A673 (cell line): ENCODE results near the gene IGF1R.

Experiments used
- EZH2 ChIP-seq: fragments of 200-600 bp; sonication (generic); IDR thresholded peaks from 2 replicates; pipeline ENCODE4 v1.6.1; 2017; ENCODE audit warnings: borderline replicate concordance, low read depth, mild to moderate bottlenecking, mixed read lengths, antibody characterized with exemption, low read length; ENCODE audit not compliant: poor library complexity, severe bottlenecking
- TF ChIP-seq, protein P1 (sequence below): fragments of 300-800, 200-600 bp; sonication (generic); conservative IDR thresholded peaks from 2 replicates; pipeline ENCODE4 v1.5.1; 2017; ENCODE audit warnings: low read depth, mild to moderate bottlenecking, antibody characterized with exemption, low read length, moderate library complexity, mixed read lengths

GRCh38 chr15:98807262-98807661 is 158.9 kb downstream of the IGF1R start:
- TF ChIP-seq, protein P1, sequence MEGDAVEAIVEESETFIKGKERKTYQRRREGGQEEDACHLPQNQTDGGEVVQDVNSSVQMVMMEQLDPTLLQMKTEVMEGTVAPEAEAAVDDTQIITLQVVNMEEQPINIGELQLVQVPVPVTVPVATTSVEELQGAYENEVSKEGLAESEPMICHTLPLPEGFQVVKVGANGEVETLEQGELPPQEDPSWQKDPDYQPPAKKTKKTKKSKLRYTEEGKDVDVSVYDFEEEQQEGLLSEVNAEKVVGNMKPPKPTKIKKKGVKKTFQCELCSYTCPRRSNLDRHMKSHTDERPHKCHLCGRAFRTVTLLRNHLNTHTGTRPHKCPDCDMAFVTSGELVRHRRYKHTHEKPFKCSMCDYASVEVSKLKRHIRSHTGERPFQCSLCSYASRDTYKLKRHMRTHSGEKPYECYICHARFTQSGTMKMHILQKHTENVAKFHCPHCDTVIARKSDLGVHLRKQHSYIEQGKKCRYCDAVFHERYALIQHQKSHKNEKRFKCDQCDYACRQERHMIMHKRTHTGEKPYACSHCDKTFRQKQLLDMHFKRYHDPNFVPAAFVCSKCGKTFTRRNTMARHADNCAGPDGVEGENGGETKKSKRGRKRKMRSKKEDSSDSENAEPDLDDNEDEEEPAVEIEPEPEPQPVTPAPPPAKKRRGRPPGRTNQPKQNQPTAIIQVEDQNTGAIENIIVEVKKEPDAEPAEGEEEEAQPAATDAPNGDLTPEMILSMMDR, result no peak
- TF ChIP-seq EZH2, result no peak
